K562 (cell line): ENCODE measurements around the gene AP3S2. TPM values are rescaled to one million over a fixed set of nuclear protein-coding genes. Genes with fewer than 3 reads are reported as not detected.

ENCODE experiments used
- ATAC-seq: fragments of 200-7000 bp; cut with Tn5 transposase; 3 replicates; pipeline ENCODE4 v1.9.1; 2020; ENCODE audit warnings: moderate library complexity
- BruUV-seq: library from RNA; stranded (reverse); fragments of 400-500 nt; replicated peaks from 2 replicates; lab custom pipeline; 2021; lab: Mats Ljungman, UMichigan
- CTCF ChIA-PET: fragments of 300-600 bp; formaldehyde crosslinking; extraction: SDS; loops from one replicate; lab custom pipeline; 2021; ENCODE audit warnings: low intra/inter-chr PET ratio; lab: Yijun Ruan, JAX
- POLR2A ChIA-PET: fragments of 300-600, 350-650 bp; sonication (Branson Sonifier 250); formaldehyde crosslinking; extraction: SDS; loops from one replicate; lab custom pipeline; 2021; ENCODE audit warnings: antibody characterized with exemption, inconsistent platforms; lab: Yijun Ruan, JAX
- DNase-seq, 4 experiments: peaks; one replicate each; pipeline versions ENCODE4 v3.0.0 to v3.0.0-alpha.2; 2011 to 2018; ENCODE audit warnings: low spot score in 3 of 4, mixed read lengths in 3 of 4; ENCODE audit errors: extremely low read depth in 1 of 4
- FAIRE-seq: peaks from 2 replicates; lab custom pipeline; 2011; peaks lifted over from hg19 to GRCh38; lab: Jason Lieb, UNC
- H2AFZ ChIP-seq: 2 replicates; pipeline ENCODE4 v1.6.0; 2011; ENCODE audit warnings: low read depth, low read length, control low read depth, inconsistent platforms
- H3K27ac ChIP-seq: fragments of 200-600 bp; 3 replicates; pipeline ENCODE4 v1.8.0; 2011; ENCODE audit warnings: low read depth, mild to moderate bottlenecking, control low read depth, inconsistent platforms, low read length, moderate library complexity, mixed read lengths; ENCODE audit errors: extremely low read depth
- H3K27me3 ChIP-seq, 2 experiments: fragments of 300-600 bp in 1 of 2; 2 replicates in 1 of 2; 3 replicates in 1 of 2; pipeline versions ENCODE4 v1.6.0 to v1.8.0; 2011; ENCODE audit warnings: inconsistent platforms in 2 of 2, low read length in 2 of 2, mild to moderate bottlenecking in 1 of 2, mixed read lengths in 1 of 2, moderate library complexity in 1 of 2; ENCODE audit not compliant: control insufficient read depth in 2 of 2, insufficient read depth in 2 of 2
- H3K36me3 ChIP-seq: fragments of 300-600 bp; 3 replicates; pipeline ENCODE4 v1.8.0; 2011; ENCODE audit warnings: mild to moderate bottlenecking, low read length, inconsistent platforms; ENCODE audit not compliant: control insufficient read depth, insufficient read depth
- H3K4me1 ChIP-seq, 2 experiments: fragments of 200-600 bp in 1 of 2; replicated peaks in 1 of 2; 2 replicates in 1 of 2; 3 replicates in 1 of 2; pipeline versions ENCODE4 v1.5.1 to v1.8.0; 2011; ENCODE audit warnings: inconsistent platforms in 2 of 2, low read length in 2 of 2, mild to moderate bottlenecking in 1 of 2, mixed read lengths in 1 of 2, moderate library complexity in 1 of 2; ENCODE audit not compliant: control insufficient read depth in 2 of 2, insufficient read depth in 2 of 2
- H3K4me2 ChIP-seq: 2 replicates; pipeline ENCODE4 v1.6.1; 2011; ENCODE audit warnings: low read length, control low read depth, inconsistent platforms, mixed read lengths; ENCODE audit not compliant: insufficient read depth
- H3K4me3 ChIP-seq: fragments of 200-600 bp; sonication (generic), shearing (Covaris generic); 2 replicates; pipeline ENCODE4 v1.5.1; 2016; ENCODE audit warnings: control low read depth, inconsistent platforms
- H3K79me2 ChIP-seq: fragments of 200-600 bp; 3 replicates; pipeline ENCODE4 v1.8.0; 2011; ENCODE audit warnings: low read length, inconsistent platforms; ENCODE audit not compliant: control insufficient read depth, insufficient read depth
- H3K9ac ChIP-seq, 2 experiments: 2 replicates each; pipeline versions ENCODE4 v1.6.0 to v1.6.1; 2011; ENCODE audit warnings: low read depth in 2 of 2, low read length in 2 of 2, control low read depth in 1 of 2, inconsistent platforms in 1 of 2, mild to moderate bottlenecking in 1 of 2, mixed read lengths in 1 of 2; ENCODE audit not compliant: insufficient read depth in 1 of 2
- H3K9me1 ChIP-seq: one replicate; pipeline ENCODE4 v1.6.0; 2011; ENCODE audit warnings: inconsistent platforms, mild to moderate bottlenecking, low read length, moderate library complexity; ENCODE audit not compliant: control insufficient read depth, insufficient read depth
- H3K9me3 ChIP-seq: replicated peaks from 2 replicates; pipeline ENCODE4 v1.5.1; 2011; ENCODE audit warnings: low read depth, low read length, inconsistent platforms; ENCODE audit not compliant: control insufficient read depth, insufficient read depth
- H4K20me1 ChIP-seq: replicated peaks from 2 replicates; pipeline ENCODE4 v1.6.1; 2011; ENCODE audit warnings: low read length, inconsistent platforms, mixed read lengths; ENCODE audit not compliant: control insufficient read depth, insufficient read depth
- ADNP ChIP-seq: fragments of 200-800 bp; sonication (Bioruptor generic); IDR thresholded peaks from 2 replicates; pipeline ENCODE4 v1.6.1; 2016; ENCODE audit warnings: missing genetic modification characterization, missing compliant biosample characterization
- BCOR ChIP-seq: fragments of 450-650 bp; IDR thresholded peaks from 2 replicates; pipeline ENCODE4 v1.6.1; 2016
- BMI1 ChIP-seq: fragments of 150-350 bp; IDR thresholded peaks from 2 replicates; pipeline ENCODE4 v1.6.1; 2014; ENCODE audit warnings: low read length
- BRF2 ChIP-seq: IDR thresholded peaks from 3 replicates; pipeline ENCODE4 v1.6.1; 2011; ENCODE audit warnings: borderline replicate concordance, mild to moderate bottlenecking; ENCODE audit not compliant: insufficient read length, insufficient read depth
- EP300 ChIP-seq: IDR thresholded peaks from 2 replicates; pipeline ENCODE4 v1.6.1; 2012; ENCODE audit warnings: low read length, improper control_type of control experiment
- ESRRA ChIP-seq: fragments of 450-650 bp; IDR thresholded peaks from 2 replicates; pipeline ENCODE4 v1.6.1; 2014; ENCODE audit warnings: low read depth, mild to moderate bottlenecking, moderate library complexity, borderline replicate concordance
- GABPB2 ChIP-seq: fragments of 250-450 bp; sonication (Bioruptor Pico); conservative IDR thresholded peaks from 2 replicates; pipeline ENCODE4 v1.5.1; 2021; ENCODE audit warnings: mild to moderate bottlenecking
- RBM25 ChIP-seq: fragments of 200-400 bp; formaldehyde crosslinking; IDR thresholded peaks from 2 replicates; pipeline ENCODE4 v1.6.1; 2018; ENCODE audit warnings: low read length, low read depth, moderate library complexity; ENCODE audit not compliant: severe bottlenecking
- RCOR1 ChIP-seq, 2 experiments: IDR thresholded peaks; 2 replicates each; pipeline ENCODE4 v1.6.1; 2012; ENCODE audit warnings: low read depth in 2 of 2, low read length in 2 of 2, borderline replicate concordance in 1 of 2, improper control_type of control experiment in 1 of 2
- ZFPM2 ChIP-seq: fragments of 250-450 bp; sonication (Bioruptor Pico); IDR thresholded peaks from 2 replicates; pipeline ENCODE4 v1.5.1; 2022; ENCODE audit warnings: mild to moderate bottlenecking
- WGBS: fragments of 100-300 bp; shearing (Covaris generic); methylation state at CpG from one replicate; pipeline ENCODE4 v1.1.6; 2016; ENCODE audit warnings: low coverage, mixed read lengths; ENCODE audit not compliant: insufficient coverage; ENCODE audit errors: missing lambda C conversion rate; 5-methylcytosine and 5-hydroxymethylcytosine counted together
- in situ Hi-C: fragments of 300-500 bp; cut with MboI; formaldehyde crosslinking; loops from 4 replicates; pipeline ENCODE4 v1.15.0; 2018; ENCODE audit warnings: inconsistent platforms, mixed read lengths
- intact Hi-C: fragments of 100-400 bp; cut with micrococcal nuclease; formaldehyde crosslinking; loops from 2 replicates; pipeline ENCODE4 v1.14.2; 2022
- polyA plus RNA-seq, 8 experiments: library from polyadenylated mRNA; depleted of rRNA in 4 of 8; stranded (reverse) in 5 of 8; unstranded in 3 of 8; fragments of >200 nt; fragmentation: Nextera tagmentation in 2 of 8; fragmentation: Illumina TruSeq in 1 of 8; extraction: Ambion mirVana in 2 of 8; extraction: Trizol in 1 of 8; gene quantifications; 2 replicates each; pipeline versions ENCODE4 v1.2.1 to v1.2.3, GENCODE V29; 2011 to 2014; ENCODE audit warnings: inconsistent platforms in 1 of 8, missing spikeins in 1 of 8
- total RNA-seq, 7 experiments: library from RNA; depleted of rRNA in 6 of 7; stranded (reverse); fragments of >200 nt in 6 of 7; fragmentation: Illumina TruSeq in 2 of 7; extraction: Trizol in 2 of 7; gene quantifications; 2 replicates each; pipeline versions ENCODE4 v1.2.1 to v1.2.3, GENCODE V29; 2011 to 2021; ENCODE audit warnings: low replicate concordance in 1 of 7
- TF ChIP-seq, protein P1 (sequence below): fragments of 250-450 bp; sonication (Bioruptor Pico); IDR thresholded peaks from 2 replicates; pipeline ENCODE4 v1.8.0; 2022; ENCODE audit warnings: moderate library complexity, mild to moderate bottlenecking, inconsistent platforms

Gene AP3S2
- total and polyA plus RNA-seq, 9 of the 15 experiments (the other 6 are each of a cell fraction or from before 2014, with no cell fraction given), result 16.4 to 54.1 (median 37.4) TPM

DNA sequence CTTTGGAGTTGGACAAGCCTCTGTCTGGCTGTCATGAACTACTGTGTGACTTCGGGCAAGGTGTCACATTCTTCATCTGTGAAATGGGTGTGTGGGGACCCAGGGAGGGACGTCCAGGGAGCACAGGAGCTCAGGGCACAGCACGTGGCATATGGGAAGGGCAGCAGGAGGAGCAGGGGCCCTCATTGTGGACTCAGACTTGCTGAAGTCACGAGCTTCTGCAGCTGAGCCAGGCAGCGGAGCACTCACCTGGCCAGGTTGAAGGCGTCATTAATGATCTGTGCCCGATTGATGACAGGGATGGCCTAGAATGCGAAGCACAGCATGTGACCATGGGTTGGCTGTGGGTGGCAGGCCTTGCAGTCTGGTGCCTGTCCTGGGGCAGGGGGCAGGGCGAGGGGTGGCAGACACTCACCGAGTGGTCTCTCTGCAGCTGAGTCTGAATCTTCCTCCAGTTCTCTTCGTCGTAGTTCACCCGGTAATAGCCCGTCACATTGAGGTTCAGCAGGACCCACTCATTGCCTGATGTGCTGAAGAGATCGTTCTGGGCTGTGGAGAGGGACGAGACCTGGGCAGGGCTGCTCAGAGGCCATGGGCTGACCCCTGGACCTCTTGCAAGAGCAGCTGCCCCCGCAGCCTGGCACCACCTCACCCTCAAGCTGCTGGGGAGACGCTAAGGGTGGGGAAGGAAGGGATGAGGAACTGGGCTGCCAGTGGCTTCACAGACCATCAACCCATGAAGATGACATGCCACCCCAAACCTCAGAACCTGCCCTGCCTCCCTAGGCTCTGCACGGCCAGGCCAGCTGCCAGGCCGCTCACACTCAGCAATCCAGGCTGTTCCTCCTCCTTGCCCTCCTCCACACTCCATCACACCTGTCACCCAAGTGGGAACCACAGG is 94.5 kb downstream of the AP3S2 start:
- POLR2A ChIA-PET, result interaction anchor here (0.7 to 1.6 kb wide), 3 partner anchors 12 to 75 kb away, joined by 3 to 5 read pairs (median 4); no protein-coding TSS in a partner anchor
- TF ChIP-seq BMI1 (no peak), ZFPM2 (CRISPR knock-in tag) (no peak)
- Histone ChIP-seq H2AFZ (no peak overlapping the region), H4K20me1 (peaks cover 2% of the 10 kb centered on the region; the same call in 1 of the 2 replicates), H3K4me2 (no peak overlapping the region), H3K4me1 (peaks cover 0 to 26% of the 10 kb centered on the region in 2 experiments; a peak in 3 of 5 replicates), H3K9ac (peak overlapping the region in 1 of 2 experiments; percentile 45; a peak in 2 of 4 replicates), H3K9me3 (no peaks in the 10 kb centered on the region), H3K27me3 (peaks cover 0 to 7% of the 10 kb centered on the region in 2 experiments; a peak in 1 of 5 replicates), H3K9me1 (no peaks in the 10 kb centered on the region), H3K36me3 (no peaks in the 10 kb centered on the region), H3K79me2 (no peaks in the 10 kb centered on the region), H3K27ac (no peak overlapping the region), H3K4me3 (no peak overlapping the region)
- in situ Hi-C loops, result no loop called here
- ATAC-seq (no peak), DNase-seq (no peak), FAIRE-seq (no peak)
- 47% methylated on average over 19 of the region's 20 CpGs for WGBS
- no TSS peak for BruUV-seq
- CTCF ChIA-PET, result no interaction called here
- intact Hi-C loops, result no loop called here

DNA sequence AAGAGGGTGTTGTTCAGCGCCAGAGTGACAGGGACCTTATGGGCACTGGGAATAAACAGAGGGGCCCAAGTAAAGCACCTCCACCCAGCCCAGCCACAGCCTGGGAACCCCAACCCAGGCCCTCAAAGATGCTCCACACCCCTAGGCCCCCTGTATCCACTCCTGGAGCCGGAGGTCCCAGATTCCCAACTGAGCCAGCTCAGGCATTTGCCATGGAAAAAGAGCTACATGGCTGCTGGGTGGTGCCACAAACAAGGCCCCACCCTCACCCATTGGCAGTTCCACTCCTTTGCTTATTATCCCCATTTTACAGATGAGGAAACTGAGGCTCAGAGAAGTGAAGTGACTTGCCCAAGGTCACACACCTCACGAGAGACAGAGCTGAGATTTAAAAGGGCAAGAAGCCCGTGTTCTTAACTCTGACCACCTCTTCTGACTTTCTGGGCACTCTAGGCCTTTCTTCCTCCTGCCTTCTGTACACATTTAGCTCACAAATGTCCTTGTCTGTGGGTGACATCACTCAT is 96.1 kb downstream of the AP3S2 start:
- WGBS, result 39% methylated on average over 4 of the region's 4 CpGs
- intact Hi-C loops, result no loop called here
- TF ChIP-seq ESRRA (peak; percentile 35; the same call in 1 of the 2 replicates), BCOR (peak; percentile 39; the same call in 1 of the 2 replicates), RCOR1 (IDR thresholded peaks at IDR 0.05; ENCODE audit: borderline replicate concordance in 1 of 2, low read depth in 2 of 2, low read length in 2 of 2) (0 out of 4 replicates have a peak, but pooled peaks of 1 of the 2 experiments have one; percentile 29), EP300 (no peak), GABPB2 (CRISPR knock-in tag) (no peak), ADNP (0 out of 2 replicates have a peak, but pooled peaks have one; percentile 39), BRF2 (no peak), RBM25 (peak; percentile 64)
- TF ChIP-seq, protein P1, sequence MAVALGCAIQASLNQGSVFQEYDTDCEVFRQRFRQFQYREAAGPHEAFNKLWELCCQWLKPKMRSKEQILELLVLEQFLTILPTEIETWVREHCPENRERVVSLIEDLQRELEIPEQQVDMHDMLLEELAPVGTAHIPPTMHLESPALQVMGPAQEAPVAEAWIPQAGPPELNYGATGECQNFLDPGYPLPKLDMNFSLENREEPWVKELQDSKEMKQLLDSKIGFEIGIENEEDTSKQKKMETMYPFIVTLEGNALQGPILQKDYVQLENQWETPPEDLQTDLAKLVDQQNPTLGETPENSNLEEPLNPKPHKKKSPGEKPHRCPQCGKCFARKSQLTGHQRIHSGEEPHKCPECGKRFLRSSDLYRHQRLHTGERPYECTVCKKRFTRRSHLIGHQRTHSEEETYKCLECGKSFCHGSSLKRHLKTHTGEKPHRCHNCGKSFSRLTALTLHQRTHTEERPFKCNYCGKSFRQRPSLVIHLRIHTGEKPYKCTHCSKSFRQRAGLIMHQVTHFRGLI (CRISPR knock-in tag), result no peak

More for the DNA sequence above, 96.1 kb downstream of the AP3S2 start:
- POLR2A ChIA-PET, result interaction anchor here (0.8 kb wide), 1 partner anchor 17 kb away, joined by 3 read pairs; no protein-coding TSS in a partner anchor
- no peaks in the 10 kb centered on the region for H3K9me3 ChIP-seq
- no peaks in the 10 kb centered on the region for H3K9me1 ChIP-seq
- no peak overlapping the region for H2AFZ ChIP-seq
- peaks cover 2% of the 10 kb centered on the region; the same call in 1 of the 2 replicates for H4K20me1 ChIP-seq
- in situ Hi-C loops, result no loop called here
- BruUV-seq, result no TSS peak
- peaks cover 0 to 11% of the 10 kb centered on the region in 2 experiments; a peak in 3 of 5 replicates for H3K4me1 ChIP-seq
- H3K4me3 ChIP-seq, result no peak overlapping the region
- 0 out of 4 replicates have a peak overlapping the region, but pooled peaks of 1 of the 2 experiments have one; percentile 7 for H3K9ac ChIP-seq
- H3K27me3 ChIP-seq, result peaks cover 0 to 7% of the 10 kb centered on the region in 2 experiments; a peak in 1 of 5 replicates
- H3K4me2 ChIP-seq, result no peak overlapping the region
- FAIRE-seq (no peak), DNase-seq (no peak), ATAC-seq (no peak)
- no peaks in the 10 kb centered on the region for H3K36me3 ChIP-seq
- CTCF ChIA-PET, result no interaction called here
- H3K79me2 ChIP-seq, result no peaks in the 10 kb centered on the region
- no peak overlapping the region for H3K27ac ChIP-seq
